ENCODE measurements around the gene LRRC14B. TPM values are rescaled to one million over a fixed set of nuclear protein-coding genes. Genes with fewer than 3 reads are reported as not detected.
"Not testable (repeated sequence)": the region's sequence is repeated elsewhere in the genome, so short reads cannot be mapped to it uniquely, and the experiment has no call there.

LRRC14B gene
- total and polyA plus RNA-seq, 10 donors, result 0.10 TPM; not detected in 9

DNA sequence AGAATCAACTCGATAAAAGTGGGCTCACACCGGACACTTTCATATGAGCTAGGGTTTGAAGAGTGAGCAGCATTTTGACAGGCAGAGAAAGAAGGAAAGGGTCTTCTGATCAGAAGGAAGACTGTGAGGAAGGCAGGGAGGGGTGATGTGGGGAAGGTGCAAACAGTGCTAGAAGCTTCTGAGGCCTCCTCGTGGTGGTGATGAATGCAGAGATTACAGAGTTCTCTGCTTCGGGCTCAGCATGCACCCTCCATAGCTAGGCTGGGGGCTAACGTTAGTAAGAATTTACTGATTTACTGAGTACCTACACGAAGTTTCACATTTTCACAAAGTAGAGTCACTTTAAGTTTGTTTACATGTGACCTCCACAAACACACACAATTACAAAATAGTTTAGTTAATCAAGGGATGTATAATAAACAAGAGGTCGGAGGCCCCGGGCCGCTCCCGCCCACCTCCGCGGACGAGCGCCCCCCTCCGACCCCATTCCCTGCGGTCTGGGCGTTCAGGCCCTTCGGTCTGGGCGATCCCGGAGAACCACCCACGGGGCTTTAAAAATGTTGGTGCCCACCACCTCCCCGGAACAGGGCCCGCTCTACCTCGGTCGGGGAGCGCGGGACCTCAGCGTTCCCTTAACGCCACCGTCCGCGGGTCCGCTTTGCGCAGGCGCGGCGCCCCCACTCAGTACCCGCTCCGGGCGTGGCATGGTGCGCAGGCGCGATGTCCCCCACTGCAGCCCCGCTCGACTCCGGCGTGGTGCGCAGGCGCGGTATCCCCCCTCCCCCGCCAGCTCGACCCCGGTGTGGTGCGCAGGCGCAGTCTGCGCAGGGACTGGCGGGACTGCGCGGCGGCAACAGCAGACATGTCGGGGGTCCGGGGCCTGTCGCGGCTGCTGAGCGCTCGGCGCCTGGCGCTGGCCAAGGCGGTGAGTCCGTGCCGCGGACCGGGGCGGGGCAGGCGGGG is 26.5 kb downstream of the LRRC14B start, which contains the start of the genes CCDC127 and SDHA:
Gene CCDC127, minus strand, starts transcription at position 660 of the 963 bp plus-strand sequence. CDS start 1,304 bp downstream, outside the sequence.
Gene SDHA, plus strand, starts transcription at position 827 of the 963 bp plus-strand sequence. Its CDS starts 36 bp downstream, at position 863.
- Histone ChIP-seq H3K36me3 (peaks cover 0 to 24% (median 5%) of the 10 kb centered on the region in 6 donors), H3K4me3 (peak within 1 kb of the TSS; percentile 82 to 98 (median 88)), H3K4me1 (peaks cover 14 to 78% (median 54%) of the 10 kb centered on the region in 6 donors), H3K27ac (peak within 1 kb of the TSS; percentile 90 to 97 (median 92))
- intact Hi-C loops (cut with DNase I; ENCODE audit: low total_unique reads); H3K9me3 ChIP-seq; H3K27me3 ChIP-seq (replicated peaks in 1 of 7): not testable (repeated sequence)
- peak; percentile 98 for DNase-seq
- TF ChIP-seq POLR2AphosphoS5 (IDR thresholded peaks at IDR 0.05) (peak; percentile 97 to 99 (median 99)), POLR2A (IDR thresholded peaks at IDR 0.05) (peak in 2 of 3 donors; percentile 62 to 91)
- TF ChIP-seq, protein P1, sequence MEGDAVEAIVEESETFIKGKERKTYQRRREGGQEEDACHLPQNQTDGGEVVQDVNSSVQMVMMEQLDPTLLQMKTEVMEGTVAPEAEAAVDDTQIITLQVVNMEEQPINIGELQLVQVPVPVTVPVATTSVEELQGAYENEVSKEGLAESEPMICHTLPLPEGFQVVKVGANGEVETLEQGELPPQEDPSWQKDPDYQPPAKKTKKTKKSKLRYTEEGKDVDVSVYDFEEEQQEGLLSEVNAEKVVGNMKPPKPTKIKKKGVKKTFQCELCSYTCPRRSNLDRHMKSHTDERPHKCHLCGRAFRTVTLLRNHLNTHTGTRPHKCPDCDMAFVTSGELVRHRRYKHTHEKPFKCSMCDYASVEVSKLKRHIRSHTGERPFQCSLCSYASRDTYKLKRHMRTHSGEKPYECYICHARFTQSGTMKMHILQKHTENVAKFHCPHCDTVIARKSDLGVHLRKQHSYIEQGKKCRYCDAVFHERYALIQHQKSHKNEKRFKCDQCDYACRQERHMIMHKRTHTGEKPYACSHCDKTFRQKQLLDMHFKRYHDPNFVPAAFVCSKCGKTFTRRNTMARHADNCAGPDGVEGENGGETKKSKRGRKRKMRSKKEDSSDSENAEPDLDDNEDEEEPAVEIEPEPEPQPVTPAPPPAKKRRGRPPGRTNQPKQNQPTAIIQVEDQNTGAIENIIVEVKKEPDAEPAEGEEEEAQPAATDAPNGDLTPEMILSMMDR (IDR thresholded peaks at IDR 0.05 in 8 of 11, conservative IDR thresholded peaks at IDR 0.05 in 3 of 11), result peak in 7 of 11 experiments; percentile 10 to 37 (median 17)
- 1 to 2% (median 1%) methylated on average over 49 to 75 of the region's 75 CpGs for WGBS, 5 donors

DNA sequence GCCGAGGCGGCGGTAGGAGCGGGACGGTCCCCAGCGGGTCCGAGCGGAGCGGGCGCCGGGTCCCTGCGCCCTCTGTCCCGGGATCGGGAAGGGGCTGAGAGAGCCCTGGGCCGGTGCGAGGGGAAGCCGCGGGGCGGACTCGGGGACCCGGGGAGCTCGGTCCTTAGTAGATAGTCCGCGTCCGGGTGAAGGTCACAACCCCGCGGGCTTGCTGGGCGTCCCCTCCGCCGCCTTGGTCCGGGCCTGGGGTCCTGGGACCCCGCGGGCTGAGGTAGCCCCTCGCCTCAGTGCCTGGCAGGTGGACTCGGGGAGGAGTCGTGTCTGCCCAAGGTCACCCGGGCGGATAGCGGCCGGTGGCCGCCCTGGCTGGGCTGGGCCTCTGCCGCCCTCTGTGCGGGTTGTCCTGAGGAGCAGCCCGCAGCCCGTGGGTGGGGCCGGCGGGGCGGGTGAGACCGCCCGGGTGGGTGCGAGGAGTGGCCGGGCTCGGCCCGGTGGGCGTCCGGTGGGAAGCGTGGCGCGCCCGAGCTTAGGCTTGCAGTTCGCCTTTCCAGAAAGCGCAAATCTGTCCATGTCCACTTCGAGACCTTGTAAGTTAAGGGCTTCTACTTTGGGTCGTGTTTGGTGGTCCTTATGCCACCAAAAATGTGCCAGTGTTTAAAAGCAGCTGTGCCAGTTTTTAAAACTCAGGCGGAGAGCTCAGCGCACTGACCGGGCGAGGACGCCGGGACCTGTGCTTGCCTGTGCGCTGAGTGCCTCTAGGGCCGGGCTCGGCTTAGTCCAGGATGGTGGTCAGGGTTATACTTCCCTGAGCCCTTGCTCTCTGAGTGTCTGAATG is 27.4 kb downstream of the LRRC14B start:
- H3K27me3 ChIP-seq (replicated peaks in 1 of 7), result no peaks in the 10 kb centered on the region
- H3K9me3 ChIP-seq, result no peaks in the 10 kb centered on the region
- intact Hi-C loops (cut with DNase I; ENCODE audit: low total_unique reads), result no loop called here
- peak; percentile 91 for DNase-seq
- no peak for TF ChIP-seq POLR2AphosphoS5 (IDR thresholded peaks at IDR 0.05)
- TF ChIP-seq POLR2A (IDR thresholded peaks at IDR 0.05), result no peak
- TF ChIP-seq, protein P1 (IDR thresholded peaks at IDR 0.05 in 8 of 11, conservative IDR thresholded peaks at IDR 0.05 in 3 of 11), result no peak
- peaks cover 0 to 18% (median 3%) of the 10 kb centered on the region in 6 donors for H3K36me3 ChIP-seq
- 0 to 1% (median 0%) methylated on average over 25 to 73 of the region's 73 CpGs for WGBS, 5 donors
- H3K4me3 ChIP-seq, result peak overlapping the region; percentile 82 to 98 (median 88)
- peaks cover 20 to 83% (median 63%) of the 10 kb centered on the region in 6 donors for H3K4me1 ChIP-seq
- H3K27ac ChIP-seq, result peak overlapping the region; percentile 90 to 97 (median 92)

DNA sequence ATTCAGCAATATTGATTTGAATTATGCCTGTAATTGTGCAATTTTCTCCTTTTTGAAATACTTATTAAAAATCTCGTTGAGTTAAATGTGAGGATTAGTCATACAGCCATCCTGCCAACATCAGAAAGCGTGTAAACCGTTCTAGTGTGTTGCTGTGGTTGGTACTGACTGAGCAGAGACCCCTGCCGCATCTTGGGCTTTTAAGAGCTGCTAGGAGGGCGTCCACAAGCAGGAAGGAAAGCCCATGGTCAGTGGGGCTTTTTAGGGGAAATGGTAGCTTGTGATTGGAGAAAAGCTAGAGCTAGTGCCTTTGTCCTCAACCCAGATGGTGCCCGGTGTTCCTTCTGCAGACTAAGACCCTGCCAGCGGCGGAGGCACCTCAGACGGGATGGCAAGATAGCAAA is 28.2 kb downstream of the LRRC14B start:
- no peak for DNase-seq
- peaks cover 20 to 79% (median 65%) of the 10 kb centered on the region in 6 donors for H3K4me1 ChIP-seq
- intact Hi-C loops (cut with DNase I; ENCODE audit: low total_unique reads), result no loop called here
- peaks cover 2 to 18% (median 7%) of the 10 kb centered on the region in 6 donors for H3K36me3 ChIP-seq
- peak overlapping the region; percentile 78 to 97 (median 92) for H3K27ac ChIP-seq
- no peaks in the 10 kb centered on the region for H3K27me3 ChIP-seq (replicated peaks in 1 of 7)
- WGBS, 5 donors, result 0 to 3% (median 3%) methylated on average over 9 of the region's 9 CpGs
- H3K4me3 ChIP-seq, result peak overlapping the region; percentile 82 to 98 (median 88)
- no peaks in the 10 kb centered on the region for H3K9me3 ChIP-seq
- TF ChIP-seq, protein P1 (IDR thresholded peaks at IDR 0.05 in 8 of 11, conservative IDR thresholded peaks at IDR 0.05 in 3 of 11), result no peak
- no peak for TF ChIP-seq POLR2A (IDR thresholded peaks at IDR 0.05)
- TF ChIP-seq POLR2AphosphoS5 (IDR thresholded peaks at IDR 0.05), result no peak

Measured in spleen (tissue), 11 donors.